ENCODE measurements around the gene TBC1D9B.

The TBC1D9B gene

DNA sequence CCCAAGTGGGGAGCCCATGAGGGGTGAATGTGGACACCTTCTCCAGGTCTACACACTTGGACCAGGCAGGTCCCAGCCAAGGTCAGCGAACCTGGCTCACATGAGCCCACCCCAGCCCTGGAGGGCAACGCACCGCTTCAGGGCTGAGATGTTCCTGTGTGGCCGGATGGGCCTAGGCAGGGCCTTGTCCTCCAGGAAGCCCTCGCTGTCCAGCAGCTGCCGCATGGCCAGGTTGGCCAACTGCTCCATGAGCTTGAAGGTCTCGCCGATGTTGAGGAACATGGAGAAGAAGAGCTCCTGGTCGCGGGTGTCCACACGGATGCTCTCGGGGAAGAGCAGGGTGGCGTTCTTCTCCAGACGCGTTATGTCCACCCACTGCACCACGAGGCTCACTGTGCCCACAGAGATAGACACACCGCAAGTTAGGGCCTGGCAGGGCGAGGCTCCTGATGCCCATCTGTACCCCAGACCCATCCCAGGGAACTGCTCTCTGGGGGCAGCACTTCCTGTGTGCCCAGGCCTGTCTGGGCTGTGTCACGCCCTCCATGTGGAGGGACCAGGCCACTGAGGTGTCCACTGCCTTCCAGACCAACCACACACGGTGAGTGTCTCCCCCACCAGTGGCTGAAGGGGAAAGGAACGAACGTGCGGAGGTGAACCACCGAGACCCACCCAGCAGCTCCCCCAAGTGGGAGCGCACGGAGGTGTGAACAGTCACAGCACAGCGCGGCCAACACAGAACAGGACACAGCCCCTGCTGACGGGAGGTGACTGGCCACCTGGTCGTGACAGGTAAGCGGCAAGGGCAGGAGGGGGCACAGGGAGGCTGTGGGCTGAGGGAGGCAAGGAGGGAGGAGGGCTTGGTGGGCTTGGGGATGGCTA is 14.4 kb downstream of the TBC1D9B start:
- Histone ChIP-seq H3K9me3 (no peaks in the 10 kb centered on the region), H3K27me3 (no peaks in the 10 kb centered on the region)
- no peak for DNase-seq

DNA sequence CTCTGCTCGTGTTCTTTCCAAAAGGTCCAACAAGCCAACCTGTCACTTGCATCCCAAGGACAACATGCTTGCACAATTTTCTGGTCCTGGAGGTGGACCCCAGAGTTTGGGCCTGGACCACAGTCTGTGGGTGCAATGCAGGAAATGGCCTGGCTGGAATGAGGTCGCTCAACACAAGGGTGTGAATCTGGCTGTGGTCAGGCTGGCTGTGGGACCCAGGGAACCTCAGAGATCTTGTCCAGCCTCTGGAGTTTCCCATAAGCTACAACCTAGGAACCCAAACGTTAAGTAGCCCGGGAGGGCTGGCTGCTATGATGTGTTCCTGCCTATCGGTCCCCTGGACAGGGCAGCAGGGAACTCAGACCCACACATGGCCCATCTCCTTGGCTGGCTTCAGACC is 15.4 kb downstream of the TBC1D9B start:
- Histone ChIP-seq H3K4me1 (no peaks in the 10 kb centered on the region; the same call in 1 of the 2 replicates), H3K27me3 (no peaks in the 10 kb centered on the region), H3K36me3 (peaks cover 24% of the 10 kb centered on the region), H3K4me3 (ENCODE audit: low read depth, low read length) (no peak overlapping the region), H3K9me3 (no peaks in the 10 kb centered on the region)
- no peak for TF ChIP-seq CTCF (IDR thresholded peaks at IDR 0.05; ENCODE audit: low read depth, low read length)
- no peak for DNase-seq

More for the DNA sequence above, 14.4 kb downstream of the TBC1D9B start:
- no peak overlapping the region for H3K4me3 ChIP-seq (ENCODE audit: low read depth, low read length)
- H3K36me3 ChIP-seq: peaks cover 31% of the 10 kb centered on the region
- no peak for TF ChIP-seq CTCF (IDR thresholded peaks at IDR 0.05; ENCODE audit: low read depth, low read length)
- no peaks in the 10 kb centered on the region; the same call in 1 of the 2 replicates for H3K4me1 ChIP-seq

GRCh38 chr5:179890751-179891682 is 16.7 kb downstream of the TBC1D9B start:
- Histone ChIP-seq H3K9me3 (no peaks in the 10 kb centered on the region), H3K27me3 (no peaks in the 10 kb centered on the region), H3K4me1 (no peaks in the 10 kb centered on the region; the same call in 1 of the 2 replicates), H3K4me3 (ENCODE audit: low read depth, low read length) (no peak overlapping the region), H3K36me3 (peaks cover 24% of the 10 kb centered on the region)
- no peak for DNase-seq
- no peak for TF ChIP-seq CTCF (IDR thresholded peaks at IDR 0.05; ENCODE audit: low read depth, low read length)

DNA sequence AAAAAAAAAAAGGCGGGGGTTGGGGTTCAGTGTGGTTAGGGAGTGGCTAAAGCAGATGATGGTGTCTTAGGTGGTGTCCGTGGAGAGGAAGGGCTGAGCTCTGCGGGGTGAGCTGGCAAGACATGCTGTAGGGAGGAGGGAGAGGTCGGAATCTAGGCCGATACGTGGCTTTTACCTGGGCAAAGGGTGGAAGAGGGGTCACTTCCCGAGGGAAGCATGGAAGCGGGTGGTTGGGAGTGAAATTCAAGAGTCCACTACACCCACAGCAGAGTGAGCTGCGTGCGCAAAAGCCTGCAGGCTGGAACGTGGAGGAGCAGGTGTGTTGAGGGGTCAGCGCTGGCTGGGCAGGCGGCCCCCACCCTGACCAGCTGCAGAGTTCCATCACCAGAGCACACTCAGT is 17.8 kb downstream of the TBC1D9B start:
- DNase-seq: no peak
- no peak for TF ChIP-seq CTCF (IDR thresholded peaks at IDR 0.05; ENCODE audit: low read depth, low read length)
- Histone ChIP-seq H3K4me3 (ENCODE audit: low read depth, low read length) (no peak overlapping the region), H3K4me1 (no peaks in the 10 kb centered on the region), H3K9me3 (no peaks in the 10 kb centered on the region), H3K27me3 (no peaks in the 10 kb centered on the region), H3K36me3 (peaks cover 28% of the 10 kb centered on the region)

- H3K36me3 ChIP-seq: peaks cover 32% of the 10 kb centered on the region
- H3K4me1 ChIP-seq: no peaks in the 10 kb centered on the region
- peaks cover 4% of the 10 kb centered on the region for H3K9me3 ChIP-seq
- no peaks in the 10 kb centered on the region for H3K27me3 ChIP-seq
- H3K4me3 ChIP-seq (ENCODE audit: low read depth, low read length): no peak overlapping the region
- no peak for TF ChIP-seq CTCF (IDR thresholded peaks at IDR 0.05; ENCODE audit: low read depth, low read length)
- DNase-seq: no peak
Measured at GRCh38 chr5:179887802-179888201, 19.9 kb downstream of the TBC1D9B start.
